ENCODE data around the gene LIPE.

- no peak for TF ChIP-seq EZH2 (IDR thresholded peaks at IDR 0.05; ENCODE audit: borderline replicate concordance, insufficient read depth, low read length, poor library complexity, severe bottlenecking)
- no peak for TF ChIP-seq POLR2AphosphoS5 (IDR thresholded peaks at IDR 0.05)
- no peak for TF ChIP-seq REST (IDR thresholded peaks at IDR 0.05; ENCODE audit: borderline replicate concordance)
- TF ChIP-seq, protein P1, sequence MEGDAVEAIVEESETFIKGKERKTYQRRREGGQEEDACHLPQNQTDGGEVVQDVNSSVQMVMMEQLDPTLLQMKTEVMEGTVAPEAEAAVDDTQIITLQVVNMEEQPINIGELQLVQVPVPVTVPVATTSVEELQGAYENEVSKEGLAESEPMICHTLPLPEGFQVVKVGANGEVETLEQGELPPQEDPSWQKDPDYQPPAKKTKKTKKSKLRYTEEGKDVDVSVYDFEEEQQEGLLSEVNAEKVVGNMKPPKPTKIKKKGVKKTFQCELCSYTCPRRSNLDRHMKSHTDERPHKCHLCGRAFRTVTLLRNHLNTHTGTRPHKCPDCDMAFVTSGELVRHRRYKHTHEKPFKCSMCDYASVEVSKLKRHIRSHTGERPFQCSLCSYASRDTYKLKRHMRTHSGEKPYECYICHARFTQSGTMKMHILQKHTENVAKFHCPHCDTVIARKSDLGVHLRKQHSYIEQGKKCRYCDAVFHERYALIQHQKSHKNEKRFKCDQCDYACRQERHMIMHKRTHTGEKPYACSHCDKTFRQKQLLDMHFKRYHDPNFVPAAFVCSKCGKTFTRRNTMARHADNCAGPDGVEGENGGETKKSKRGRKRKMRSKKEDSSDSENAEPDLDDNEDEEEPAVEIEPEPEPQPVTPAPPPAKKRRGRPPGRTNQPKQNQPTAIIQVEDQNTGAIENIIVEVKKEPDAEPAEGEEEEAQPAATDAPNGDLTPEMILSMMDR (IDR thresholded peaks at IDR 0.05; ENCODE audit: poor library complexity, severe bottlenecking) = no peak
- TF ChIP-seq SMC3 (conservative IDR thresholded peaks at IDR 0.05; ENCODE audit: poor library complexity) = no peak
- no peak for TF ChIP-seq RAD21 (conservative IDR thresholded peaks at IDR 0.05)
Observed at GRCh38 chr19:42407816-42408175, 19.4 kb downstream of the LIPE start.

Measured in neural cell (in vitro differentiated cells).